Measurements from ENCODE around the gene SPATC1L.

SPATC1L gene

GRCh38 chr21:46158666-46159300 lies 25.5 kb downstream of the SPATC1L start:
- H3K4me3 ChIP-seq (ENCODE audit: control insufficient read depth, low read depth, low read length), result no peak overlapping the region
- no peak for TF ChIP-seq CTCF (conservative IDR thresholded peaks at IDR 0.05; ENCODE audit: control insufficient read depth, insufficient read depth, low read depth, low read length)
- DNase-seq (ENCODE audit: low read depth), result no peak

- no peak overlapping the region for H3K4me3 ChIP-seq (ENCODE audit: control insufficient read depth, low read depth, low read length)
- no peak for DNase-seq (ENCODE audit: low read depth)
- TF ChIP-seq CTCF (conservative IDR thresholded peaks at IDR 0.05; ENCODE audit: control insufficient read depth, insufficient read depth, low read depth, low read length), result no peak
Measured at GRCh38 chr21:46157987-46158451, 26.2 kb downstream of the SPATC1L start.

- DNase-seq (ENCODE audit: low read depth), result no peak
- TF ChIP-seq CTCF (conservative IDR thresholded peaks at IDR 0.05; ENCODE audit: control insufficient read depth, insufficient read depth, low read depth, low read length), result no peak
- H3K4me3 ChIP-seq (ENCODE audit: control insufficient read depth, low read depth, low read length), result no peak overlapping the region
Measured at GRCh38 chr21:46157396-46157986, 26.8 kb downstream of the SPATC1L start.

- no peak for TF ChIP-seq CTCF (conservative IDR thresholded peaks at IDR 0.05; ENCODE audit: control insufficient read depth, insufficient read depth, low read depth, low read length)
- no peak overlapping the region for H3K4me3 ChIP-seq (ENCODE audit: control insufficient read depth, low read depth, low read length)
- no peak for DNase-seq (ENCODE audit: low read depth)
Measured at GRCh38 chr21:46156678-46157077, 27.6 kb downstream of the SPATC1L start.

- no peak for TF ChIP-seq CTCF (conservative IDR thresholded peaks at IDR 0.05; ENCODE audit: control insufficient read depth, insufficient read depth, low read depth, low read length)
- H3K4me3 ChIP-seq (ENCODE audit: control insufficient read depth, low read depth, low read length), result no peak overlapping the region
- no peak for DNase-seq (ENCODE audit: low read depth)
Measured at GRCh38 chr21:46156378-46156645, 27.9 kb downstream of the SPATC1L start.

- no peak within 1 kb of the TSS for H3K4me3 ChIP-seq (ENCODE audit: control insufficient read depth, low read depth, low read length)
- TF ChIP-seq CTCF (conservative IDR thresholded peaks at IDR 0.05; ENCODE audit: control insufficient read depth, insufficient read depth, low read depth, low read length), result no peak
- DNase-seq (ENCODE audit: low read depth), result no peak
Measured at GRCh38 chr21:46155514-46156377, 28.5 kb downstream of the SPATC1L start, which contains the start of gene FTCD. TSS of gene FTCD (minus strand) at chr21:46155579. CDS start at chr21:46155523, 56 bp downstream.

All from fibroblast of mammary gland (primary cell).